RKO (cell line): Measurements from ENCODE around the gene PLPP4.
A peak's percentile ranks its signal among the peaks of the same experiment; 100 is the strongest.

Experiments used
- DNase-seq: peaks from one replicate; pipeline ENCODE4 v3.0.0-alpha.2; 2016; ENCODE audit warnings: low spot score

The PLPP4 gene

DNA sequence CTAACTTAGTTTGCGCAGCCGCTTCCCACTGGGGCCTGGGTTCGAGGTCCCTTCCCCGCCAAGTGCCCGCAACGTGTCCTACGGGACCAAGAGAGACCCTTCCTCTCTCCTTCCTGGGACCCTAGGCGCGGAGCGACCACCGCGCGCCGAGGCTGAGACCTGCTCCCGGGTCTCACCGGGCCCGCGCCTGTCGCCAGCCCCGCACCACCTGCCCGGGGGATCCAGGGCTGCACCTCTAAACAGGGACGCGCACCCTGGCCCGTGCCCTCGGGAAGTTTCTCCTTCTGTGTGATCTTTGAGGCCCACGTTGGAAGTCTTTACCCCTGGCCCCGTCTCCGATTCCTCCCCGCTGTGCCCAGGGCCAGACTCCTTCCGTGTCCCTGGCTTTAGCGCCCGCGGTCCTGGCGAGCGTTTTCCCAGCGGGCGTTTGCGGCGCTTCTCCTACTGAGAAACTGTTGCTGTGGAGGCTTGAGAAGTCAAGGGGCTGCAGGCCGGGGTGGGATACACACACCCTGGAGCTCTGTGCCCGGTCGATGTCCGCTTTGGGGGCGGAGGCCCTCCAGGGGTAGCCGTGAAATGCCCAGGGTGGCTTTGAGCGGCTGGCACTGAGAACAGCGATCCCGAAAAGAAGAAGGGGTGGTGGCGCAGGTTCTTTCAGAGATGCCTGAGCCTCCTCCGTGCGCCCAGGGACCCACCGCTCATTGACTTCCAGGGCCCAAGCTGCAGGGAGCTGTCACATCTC, 575 bp downstream of the PLPP4 start:
- DNase-seq = no peak

DNA sequence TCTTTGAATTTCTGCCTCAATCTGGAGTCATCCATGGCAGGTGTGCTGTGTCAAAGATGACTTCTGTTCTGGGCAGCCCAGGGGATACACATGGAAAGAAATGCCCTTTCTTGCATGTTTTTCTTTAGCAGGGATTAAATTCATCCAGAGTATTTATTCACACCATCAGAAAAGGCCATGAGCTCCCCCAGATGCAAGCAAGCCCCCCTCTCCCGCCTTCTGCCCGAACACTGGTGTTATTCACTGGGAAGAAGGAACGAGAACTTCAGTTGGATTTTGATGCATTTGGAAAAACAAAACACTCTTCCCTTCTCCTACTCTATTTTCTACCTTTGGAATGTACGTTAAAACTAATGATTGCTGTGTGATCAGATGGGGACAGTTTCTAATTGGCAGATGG, 1.4 kb downstream of the PLPP4 start:
- no peak for DNase-seq

DNA sequence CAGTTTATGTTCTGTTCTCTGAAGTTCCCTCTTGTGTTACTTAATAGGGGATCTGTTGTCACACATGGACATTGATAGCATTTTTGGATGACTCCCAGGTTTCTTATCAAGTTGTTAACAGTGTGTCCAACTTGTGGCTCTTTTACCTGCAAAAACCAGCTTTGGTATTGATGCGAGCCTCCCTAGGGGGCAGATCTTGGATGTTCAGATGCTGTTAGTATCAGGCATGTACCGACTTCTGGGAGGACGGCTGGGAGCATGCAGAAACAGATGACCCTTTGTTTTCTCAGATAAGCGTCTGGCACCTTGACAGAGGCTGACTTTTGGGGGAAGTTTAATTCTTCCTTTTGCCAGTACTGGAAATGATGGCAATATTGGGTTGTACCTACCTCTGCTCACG, 2.2 kb downstream of the PLPP4 start:
- DNase-seq = no peak

DNA sequence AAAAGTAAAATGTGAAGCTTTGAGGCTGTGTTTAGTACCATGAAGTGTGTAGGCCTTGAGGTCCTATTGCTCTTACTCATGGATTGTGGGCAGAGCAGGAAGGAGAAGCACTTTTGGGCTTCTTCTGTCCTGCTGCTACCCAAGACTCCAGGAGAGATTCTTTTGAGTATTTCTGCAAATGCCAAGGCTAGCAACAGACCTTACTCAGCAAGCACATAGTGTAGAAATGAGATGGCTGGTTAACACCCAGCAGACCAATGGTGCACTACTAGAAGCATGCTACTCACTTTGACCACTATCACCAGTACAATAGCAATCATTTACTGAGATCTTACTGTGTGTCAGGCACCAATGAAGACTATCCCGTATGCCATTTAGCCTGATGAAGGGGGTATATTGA, 3.2 kb downstream of the PLPP4 start:
- DNase-seq = no peak

DNA sequence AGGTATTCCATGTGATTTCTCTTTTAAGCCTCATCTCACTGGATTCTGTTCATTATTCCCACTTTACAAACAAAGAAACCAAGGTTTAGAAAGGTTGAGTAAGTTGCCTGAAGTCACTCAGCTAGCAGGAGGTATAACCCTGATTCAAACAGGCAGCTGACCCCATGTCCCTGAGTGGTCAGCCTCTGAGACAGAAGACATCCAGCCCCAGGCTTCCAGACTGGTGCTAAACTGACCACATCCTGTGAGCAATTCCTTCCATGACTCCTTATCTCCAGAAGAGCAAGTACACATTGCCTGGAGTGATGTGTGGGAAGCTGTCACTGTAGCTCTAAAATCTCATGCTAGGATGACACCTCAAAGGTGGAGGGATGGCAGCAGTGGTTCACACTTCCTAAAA, 3.7 kb downstream of the PLPP4 start:
- DNase-seq = peak; percentile 68

DNA sequence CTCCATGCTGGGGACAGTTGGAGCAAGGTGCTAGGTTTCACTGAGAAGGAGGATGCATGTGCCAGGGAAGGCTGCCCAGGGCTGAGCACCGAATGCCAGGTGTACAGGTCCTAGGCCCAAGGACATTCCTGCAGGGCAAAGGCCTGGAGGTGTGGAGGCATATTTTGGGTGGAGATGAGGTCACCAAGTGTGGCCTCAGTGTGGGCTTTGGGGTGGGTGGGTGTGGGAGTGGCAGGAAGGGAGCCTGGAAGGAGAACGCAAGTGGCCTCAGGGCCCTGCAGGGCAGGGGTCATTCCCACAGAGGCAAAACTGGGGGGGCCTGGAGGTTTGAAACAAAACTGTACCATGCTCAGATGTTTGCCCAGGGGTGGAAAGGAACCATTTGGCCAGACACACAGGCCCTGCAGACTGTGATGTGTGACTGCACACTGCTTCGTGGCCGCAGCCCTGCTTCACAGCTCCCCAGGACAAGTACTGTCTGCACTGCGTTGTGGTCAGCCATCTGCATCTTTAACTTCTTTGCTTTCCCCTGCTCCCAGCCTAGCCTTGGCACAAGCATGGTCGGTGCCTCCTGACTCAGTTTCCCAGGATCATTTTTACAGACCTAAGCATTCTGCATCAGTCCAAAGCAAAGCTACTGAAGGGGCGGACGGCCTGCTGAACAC, 5.1 kb downstream of the PLPP4 start:
- DNase-seq = no peak

DNA sequence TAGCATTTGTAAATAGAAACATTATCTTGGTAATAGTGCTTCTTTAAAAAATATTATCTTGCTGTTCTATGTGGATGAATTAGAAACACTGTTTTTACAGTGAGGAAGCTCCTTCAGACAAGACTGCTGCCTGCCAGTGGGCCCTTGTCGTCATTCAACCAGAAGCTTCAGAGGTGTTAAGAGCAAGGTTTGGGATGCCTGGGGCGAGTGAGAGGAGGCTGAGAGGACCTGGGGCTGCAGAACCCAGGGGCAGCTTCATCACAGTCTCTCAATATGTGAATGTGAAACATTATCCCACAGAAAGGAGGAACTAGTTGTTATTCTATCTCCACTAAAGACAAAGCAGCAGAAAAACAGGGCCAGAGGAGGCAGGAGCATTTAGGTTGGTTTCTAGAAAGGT, 8.1 kb downstream of the PLPP4 start:
- no peak for DNase-seq

DNA sequence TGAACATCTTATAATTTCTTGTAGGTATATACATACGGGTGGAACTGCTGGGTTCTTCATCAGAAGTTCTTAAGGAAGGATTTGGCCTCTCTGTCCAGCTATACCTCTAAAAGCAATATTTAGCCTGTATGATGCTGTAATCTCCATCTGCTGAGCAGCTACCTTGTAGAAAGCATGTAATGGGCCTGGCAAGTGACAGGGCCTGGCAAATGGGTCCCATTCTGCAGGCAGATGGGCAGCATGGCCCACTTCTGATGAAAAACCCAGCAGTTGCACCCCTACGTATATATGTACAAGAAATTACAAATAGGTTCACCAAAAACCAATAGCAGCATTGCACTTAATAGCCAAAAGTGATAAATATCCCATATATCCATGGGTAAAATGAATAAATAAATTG, 9.0 kb downstream of the PLPP4 start:
- DNase-seq = no peak

DNA sequence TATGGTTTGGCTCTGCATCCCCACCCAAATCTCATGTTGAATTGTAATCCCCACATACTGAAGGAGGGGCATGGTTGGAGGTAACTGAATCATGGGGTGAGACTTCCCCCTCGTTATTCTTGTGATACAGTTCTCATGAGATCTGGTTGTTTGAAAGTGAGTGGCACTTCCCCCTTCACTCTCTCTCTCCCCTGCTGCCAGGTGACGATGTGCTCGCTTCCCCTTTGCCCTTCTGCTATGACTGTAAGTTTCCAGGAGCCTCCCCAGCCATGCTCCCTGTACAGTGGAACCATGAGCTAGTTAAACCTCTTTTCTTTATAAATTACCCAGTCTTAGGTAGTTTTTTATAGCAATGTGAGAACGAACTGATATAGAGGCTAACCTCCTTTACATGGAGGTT, 16.6 kb downstream of the PLPP4 start:
- DNase-seq = no peak

DNA sequence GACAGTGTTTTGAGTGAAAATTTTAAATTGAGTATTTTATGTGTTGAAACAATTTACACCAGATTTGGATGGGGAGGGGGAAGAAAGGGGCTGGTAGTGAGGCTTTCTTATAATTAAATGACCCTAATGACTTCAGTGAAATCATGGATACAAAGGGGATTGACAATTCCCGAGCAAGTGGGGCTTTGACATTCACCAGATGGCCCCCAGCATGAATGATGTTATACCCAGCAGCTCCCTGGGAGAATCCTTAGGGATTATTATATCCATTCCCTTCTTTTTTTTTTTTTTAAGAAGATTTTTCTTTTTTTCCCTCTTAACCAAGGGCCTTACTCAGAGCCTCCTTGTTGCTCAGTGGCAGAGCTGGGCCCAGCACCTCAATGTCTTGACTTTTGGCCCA, 17.9 kb downstream of the PLPP4 start:
- no peak for DNase-seq

DNA sequence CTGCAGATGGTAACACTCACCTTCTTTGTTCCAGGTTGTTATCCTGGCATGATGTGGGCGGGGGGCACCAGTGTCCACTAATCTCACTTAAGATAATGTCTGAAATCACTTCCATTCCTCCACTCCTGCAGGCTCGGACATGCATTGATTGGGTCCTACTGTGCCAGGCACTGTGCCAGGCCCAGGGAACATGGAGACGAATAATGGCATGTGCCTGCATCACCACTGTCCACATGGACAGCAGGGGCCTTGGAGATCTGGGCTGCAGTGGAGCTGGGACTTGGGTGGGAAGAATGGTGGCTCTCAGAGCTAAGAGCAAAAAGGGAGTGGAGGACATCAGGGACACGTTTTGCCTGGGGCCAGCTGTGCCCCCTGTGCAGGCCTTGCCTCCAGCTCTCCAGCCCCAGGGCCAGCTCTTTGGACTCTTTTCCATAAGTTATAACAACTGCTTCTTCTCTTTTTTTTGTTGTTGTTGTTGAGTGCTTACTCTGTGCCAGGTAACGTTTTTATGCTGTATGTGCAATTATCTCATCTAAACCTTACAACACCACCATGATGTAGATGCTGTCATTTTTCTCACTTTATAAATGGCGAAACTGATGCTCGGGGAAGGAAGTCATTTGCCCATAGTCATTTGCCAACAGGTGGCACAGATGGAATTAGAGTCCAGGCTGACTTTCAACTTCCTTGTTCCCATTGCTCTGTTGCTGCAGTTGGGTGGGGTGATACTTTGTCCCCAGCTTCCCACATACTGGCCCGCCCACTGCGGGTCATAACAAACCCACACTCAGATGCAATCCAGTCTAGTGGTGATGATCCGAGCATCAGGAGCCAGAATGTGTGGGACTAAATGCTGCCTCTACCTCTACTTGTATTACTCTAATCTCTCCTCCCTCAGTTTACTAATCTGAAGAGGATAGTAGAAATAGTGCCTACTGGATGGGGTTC, 19.1 kb downstream of the PLPP4 start:
- DNase-seq = no peak

DNA sequence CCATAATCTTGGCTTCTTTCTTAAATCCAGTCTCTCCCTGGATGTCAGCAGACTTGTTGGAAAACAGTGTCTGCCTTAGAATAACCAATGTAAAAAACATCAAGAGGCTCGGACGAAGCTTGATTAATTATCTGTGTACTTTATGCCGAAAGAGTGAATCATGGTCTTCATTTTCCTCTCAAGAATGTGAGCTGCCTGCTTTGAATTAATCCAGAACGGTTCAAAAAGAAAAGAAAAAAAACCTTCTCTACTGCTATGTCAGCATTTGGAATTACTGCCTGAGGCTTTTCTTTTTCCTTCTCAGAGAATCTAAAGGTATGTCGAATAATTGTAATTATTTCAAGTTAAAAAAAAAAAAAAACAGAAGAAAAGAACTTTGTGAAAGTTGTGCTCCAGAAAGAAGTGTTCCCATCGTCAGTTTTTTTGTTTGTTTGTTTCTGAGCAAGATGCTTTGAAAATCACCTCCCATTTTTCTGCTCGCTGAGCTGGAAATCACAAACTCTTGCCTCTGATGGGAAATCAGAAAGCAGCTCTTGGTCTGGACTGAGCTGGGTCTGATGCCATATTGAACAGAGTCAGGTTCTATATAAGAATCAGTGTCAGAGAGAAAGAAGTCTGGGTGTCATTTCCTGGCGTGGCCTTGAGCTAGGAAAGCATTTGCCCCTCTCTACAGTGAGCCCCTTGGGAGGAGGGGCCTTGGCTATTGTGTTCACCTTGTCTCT, 20.2 kb downstream of the PLPP4 start:
- DNase-seq = no peak

DNA sequence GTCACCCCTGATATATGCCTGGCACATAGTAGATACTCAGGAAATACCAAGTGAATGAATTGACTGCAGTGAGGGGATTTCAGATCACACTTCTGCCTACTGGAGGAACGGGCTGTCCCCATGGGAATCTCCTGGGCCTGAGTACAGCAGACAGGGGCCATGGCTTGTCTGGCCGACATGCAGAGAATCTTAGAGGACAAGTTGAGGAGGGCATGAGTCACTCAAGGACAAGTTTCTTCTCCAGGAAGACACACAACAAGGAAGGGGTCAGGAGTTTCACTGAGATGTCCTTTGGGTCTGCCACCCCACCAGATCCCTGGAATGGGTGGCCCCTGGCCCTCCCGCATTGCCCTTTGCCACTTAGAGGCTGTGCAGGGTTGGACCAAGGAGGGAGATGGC, 20.7 kb downstream of the PLPP4 start:
- DNase-seq = no peak

DNA sequence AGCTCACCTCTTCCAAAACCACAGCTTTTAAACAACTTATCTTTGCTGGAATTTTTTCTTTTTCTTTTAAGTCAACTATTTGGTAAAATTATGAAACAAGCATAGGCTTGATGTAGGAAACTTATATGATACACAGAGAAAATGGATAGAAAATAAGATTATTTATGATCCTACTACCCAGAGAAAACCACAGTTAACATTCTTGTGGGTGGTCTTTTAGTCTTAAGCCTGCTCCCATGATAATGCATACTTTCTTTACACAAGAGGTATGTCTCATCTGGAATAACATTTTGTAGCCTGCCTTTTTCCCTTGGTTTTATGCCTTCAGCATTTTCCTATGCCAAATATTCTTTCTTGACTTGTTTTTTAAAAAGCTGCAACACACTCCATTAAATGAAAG, 21.4 kb downstream of the PLPP4 start:
- DNase-seq = no peak

DNA sequence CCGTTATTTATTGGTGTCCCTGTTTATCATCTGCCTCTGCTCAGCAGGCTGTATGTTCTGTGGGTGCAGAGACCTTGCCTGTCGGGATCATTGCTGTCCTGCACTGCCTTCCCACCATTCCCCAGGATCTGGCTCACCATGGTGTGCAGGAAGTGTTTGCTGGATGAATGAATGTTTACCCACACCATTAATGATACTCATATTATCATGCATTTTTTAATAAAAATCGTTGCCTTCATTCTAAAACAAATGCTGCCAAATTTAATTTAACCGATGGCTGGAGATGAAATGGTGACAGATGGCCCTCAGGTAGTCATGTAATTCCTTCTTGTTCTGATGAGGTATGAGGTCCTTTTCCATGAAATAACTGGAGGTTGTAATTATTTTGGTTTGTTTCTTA, 22.5 kb downstream of the PLPP4 start:
- DNase-seq = no peak

DNA sequence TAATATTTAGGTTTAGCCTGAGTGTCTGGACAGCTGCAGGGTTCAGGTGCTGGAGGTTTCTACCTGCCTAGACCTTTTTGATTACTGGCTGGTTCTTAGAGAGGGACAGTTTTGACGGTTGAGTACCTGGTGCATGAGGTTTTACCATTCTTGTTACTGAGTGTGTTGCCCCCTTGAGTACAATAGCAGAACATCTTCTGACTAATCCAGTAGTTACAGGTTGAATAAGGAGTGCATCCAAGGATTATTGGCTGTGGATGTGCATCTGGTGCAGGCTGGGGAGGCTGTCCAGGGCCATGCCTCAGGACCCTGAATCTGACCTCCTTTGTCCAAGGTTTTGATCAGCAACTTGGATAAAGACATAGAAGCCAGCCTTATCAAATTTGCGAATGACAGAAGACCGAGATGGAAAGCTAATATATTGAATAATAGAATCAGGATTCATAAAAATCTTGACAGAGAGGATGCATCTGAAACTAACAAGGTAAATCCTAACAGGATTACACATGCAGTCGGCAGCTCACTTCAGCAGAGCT, 23.1 kb downstream of the PLPP4 start:
- no peak for DNase-seq

DNA sequence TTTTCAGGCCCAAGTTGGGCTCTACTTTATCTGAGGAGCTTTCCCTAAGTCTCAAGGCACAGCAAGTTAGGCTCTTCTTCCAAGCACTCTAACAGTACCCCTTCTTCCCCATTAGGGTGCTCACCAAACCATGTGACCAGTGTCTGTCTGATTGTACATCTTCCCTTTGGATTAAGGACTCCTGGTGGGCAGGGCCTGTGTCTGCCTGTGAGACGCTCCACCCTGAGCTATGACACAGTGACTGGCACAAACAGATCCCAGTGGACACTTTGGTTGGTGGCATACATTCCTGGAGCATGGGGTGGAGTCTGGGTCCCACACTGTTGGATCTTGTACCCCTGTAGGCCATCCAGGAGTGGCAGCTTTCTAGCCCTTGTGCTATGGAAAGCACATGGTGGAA, 23.8 kb downstream of the PLPP4 start:
- DNase-seq = no peak

DNA sequence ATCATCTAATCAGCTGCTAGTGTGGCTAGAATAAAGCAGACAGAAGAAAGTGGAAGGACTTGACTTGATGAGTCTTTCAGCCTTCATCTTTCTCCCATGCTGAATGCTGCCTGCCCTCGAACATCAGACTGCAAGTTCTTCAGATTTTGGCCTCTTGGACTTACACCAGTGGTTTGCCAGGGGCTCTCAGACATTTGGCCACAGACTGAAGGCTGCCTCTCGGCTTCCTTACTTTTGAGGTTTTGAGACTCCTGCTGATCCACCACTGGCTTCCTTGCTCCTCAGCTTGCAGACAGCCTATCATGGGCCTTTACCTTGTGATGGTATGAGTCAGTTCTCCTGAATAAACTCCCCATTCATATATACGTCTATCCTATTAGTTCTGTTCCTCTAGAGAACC, 26.0 kb downstream of the PLPP4 start:
- no peak for DNase-seq

DNA sequence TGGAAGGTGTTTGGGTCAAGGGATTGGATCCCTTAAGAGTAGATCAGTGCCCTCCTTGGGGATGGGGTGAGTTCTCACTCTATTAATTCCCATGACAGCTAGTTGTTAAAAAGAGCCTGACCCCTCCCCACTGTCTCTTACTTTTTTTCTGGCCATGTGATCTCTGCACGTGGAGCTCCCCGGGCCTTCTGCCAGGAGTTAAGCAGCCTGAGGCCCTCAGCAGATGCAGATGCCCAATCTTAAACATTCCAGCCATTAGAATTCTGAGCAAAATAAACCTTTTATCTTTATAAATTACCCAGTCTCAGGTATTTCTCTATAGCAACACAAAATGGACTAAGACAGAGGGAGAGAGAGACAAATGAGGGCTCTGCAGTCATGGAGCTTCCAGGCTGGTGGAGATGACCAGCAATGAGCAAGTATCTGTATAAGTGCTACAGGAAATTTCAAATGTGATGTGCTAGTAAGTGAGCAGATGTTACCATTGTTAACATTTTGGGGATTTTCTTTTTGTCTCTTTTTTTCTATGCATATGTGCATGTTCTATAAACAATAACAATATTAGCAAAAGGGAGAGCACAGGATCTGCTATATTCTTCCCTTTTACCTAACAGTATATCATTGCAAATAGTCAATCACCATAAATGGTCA, 26.7 kb downstream of the PLPP4 start:
- DNase-seq = no peak

DNA sequence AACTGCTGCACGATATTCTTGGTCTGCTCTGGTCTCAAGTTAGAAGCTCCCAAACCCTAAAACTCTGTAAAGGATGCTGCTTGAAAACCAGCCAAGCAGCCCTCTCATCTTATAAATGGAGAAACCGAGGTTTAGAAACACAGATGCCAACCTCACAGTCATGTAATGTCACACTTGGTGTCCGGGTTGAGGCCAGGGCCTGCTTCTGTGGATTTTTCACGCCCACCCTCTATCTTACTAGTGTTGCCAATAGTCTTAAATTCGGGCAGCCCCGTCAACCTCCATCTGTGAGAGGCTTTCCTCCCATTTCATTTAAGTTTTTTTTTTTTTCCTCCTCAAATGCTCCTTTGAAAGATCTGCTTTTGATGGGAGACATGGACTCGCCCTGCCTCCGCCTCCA, 28.9 kb downstream of the PLPP4 start:
- DNase-seq = no peak

DNA sequence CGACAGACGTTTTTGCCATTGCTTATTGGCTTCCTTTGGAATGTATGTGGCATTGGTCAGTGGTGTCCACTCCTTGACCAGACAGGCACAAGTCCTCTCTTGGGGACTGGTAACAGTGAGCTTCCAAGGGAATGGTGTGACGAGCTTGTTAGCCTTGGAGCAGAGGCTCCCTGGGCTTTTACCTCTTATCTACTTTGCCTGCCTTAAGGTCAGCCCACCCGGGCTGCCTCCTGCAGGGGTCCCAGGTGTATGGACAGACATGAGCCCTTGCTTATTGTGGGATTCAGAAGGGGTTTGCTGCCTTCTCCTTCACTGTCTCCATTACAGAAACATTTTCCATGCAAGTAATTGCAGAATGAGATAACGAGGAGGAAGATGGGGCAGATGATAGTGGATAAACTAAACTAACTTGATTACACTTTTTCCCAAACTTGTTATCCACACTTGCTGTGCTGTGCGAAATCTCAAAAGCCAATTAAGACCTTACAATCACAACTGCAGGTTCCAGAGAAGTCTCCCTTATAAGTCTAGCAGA, 29.7 kb downstream of the PLPP4 start:
- no peak for DNase-seq
